ENCODE measurements around the gene KRTAP1-4.
"Not testable (repeated sequence)": the region's sequence is repeated elsewhere in the genome, so short reads cannot be mapped to it uniquely, and the experiment has no call there.

Gene KRTAP1-4

DNA sequence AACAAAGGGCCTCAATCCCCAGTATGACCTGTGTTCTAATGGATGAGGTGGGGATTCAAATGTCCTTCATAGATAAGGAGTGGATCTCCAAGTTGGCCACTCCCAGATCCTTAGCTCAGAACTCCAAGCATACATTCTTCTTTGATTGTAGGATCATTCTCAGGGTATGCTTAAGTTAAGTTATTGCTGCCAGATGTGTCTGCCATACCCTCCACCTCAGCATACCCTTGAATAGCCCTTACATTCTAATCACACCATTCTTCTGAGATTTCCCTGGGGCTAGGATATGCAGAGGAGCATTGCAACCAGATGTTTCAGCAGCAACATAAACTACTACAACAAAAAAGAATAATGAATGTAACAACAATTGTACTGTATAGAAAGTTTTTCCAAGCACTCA lies 37.3 kb upstream of the KRTAP1-4 start:
- Histone ChIP-seq H3K4me3 (ENCODE audit: low read depth, low read length) (no peak overlapping the region), H3K9me3 (ENCODE audit: severe bottlenecking) (no peaks in the 10 kb centered on the region), H3K27ac (no peak overlapping the region), H3K36me3 (no peaks in the 10 kb centered on the region), H3K27me3 (ENCODE audit: insufficient read depth, low read depth, severe bottlenecking) (no peaks in the 10 kb centered on the region)
- DNase-seq: no peak
- TF ChIP-seq, protein P1, sequence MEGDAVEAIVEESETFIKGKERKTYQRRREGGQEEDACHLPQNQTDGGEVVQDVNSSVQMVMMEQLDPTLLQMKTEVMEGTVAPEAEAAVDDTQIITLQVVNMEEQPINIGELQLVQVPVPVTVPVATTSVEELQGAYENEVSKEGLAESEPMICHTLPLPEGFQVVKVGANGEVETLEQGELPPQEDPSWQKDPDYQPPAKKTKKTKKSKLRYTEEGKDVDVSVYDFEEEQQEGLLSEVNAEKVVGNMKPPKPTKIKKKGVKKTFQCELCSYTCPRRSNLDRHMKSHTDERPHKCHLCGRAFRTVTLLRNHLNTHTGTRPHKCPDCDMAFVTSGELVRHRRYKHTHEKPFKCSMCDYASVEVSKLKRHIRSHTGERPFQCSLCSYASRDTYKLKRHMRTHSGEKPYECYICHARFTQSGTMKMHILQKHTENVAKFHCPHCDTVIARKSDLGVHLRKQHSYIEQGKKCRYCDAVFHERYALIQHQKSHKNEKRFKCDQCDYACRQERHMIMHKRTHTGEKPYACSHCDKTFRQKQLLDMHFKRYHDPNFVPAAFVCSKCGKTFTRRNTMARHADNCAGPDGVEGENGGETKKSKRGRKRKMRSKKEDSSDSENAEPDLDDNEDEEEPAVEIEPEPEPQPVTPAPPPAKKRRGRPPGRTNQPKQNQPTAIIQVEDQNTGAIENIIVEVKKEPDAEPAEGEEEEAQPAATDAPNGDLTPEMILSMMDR (IDR thresholded peaks at IDR 0.05; ENCODE audit: low read depth, low read length): no peak

DNA sequence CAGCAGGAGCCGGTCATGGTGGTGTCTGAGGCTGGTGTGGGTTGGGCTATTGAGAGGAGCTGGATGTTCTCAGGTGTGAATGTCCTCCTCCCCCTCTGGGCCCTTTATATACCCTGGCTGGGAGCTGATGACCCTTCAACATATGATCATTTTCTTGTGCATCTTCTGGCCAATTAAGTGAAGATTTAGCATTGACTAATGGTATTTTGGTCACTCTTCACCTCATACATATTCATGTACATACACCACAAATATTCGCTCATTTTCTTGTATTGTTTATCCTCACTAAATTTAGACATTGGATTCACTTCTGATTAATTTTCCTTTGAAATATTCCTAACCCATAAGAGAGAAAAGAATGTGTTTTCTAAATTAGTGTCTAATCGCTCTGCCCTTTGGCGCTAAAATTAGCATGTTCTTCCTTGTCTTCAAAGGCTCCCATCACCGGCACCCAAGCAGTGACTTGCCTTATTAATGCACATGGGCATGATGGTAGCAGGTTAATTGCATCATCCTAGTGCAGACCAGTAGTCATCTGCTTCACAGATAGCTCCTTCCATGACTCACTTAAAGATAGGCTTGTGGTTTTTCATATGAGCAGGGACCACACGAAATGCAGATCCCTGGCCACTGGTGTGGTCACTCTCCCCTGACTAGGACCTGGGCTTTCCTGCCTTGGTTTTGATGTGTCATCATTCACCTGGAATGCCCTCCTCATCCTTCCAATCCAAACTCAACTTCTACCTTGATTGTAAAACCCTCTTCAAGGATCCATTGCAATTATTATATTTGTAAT lies 36.0 kb upstream of the KRTAP1-4 start, which contains the start of gene KRTAP2-4:
Gene KRTAP2-4 (minus strand): TSS at position 51 of the 796 bp plus-strand sequence. CDS start 34 bp downstream, at position 17.
- TF ChIP-seq, protein P1 (IDR thresholded peaks at IDR 0.05; ENCODE audit: low read depth, low read length): no peak
- no peak within 1 kb of the TSS for H3K4me3 ChIP-seq (ENCODE audit: low read depth, low read length)
- H3K27me3 ChIP-seq (ENCODE audit: insufficient read depth, low read depth, severe bottlenecking): no peaks in the 10 kb centered on the region
- no peak for DNase-seq
- H3K9me3 ChIP-seq (ENCODE audit: severe bottlenecking): no peaks in the 10 kb centered on the region
- no peaks in the 10 kb centered on the region for H3K36me3 ChIP-seq
- no peak within 1 kb of the TSS for H3K27ac ChIP-seq

DNA sequence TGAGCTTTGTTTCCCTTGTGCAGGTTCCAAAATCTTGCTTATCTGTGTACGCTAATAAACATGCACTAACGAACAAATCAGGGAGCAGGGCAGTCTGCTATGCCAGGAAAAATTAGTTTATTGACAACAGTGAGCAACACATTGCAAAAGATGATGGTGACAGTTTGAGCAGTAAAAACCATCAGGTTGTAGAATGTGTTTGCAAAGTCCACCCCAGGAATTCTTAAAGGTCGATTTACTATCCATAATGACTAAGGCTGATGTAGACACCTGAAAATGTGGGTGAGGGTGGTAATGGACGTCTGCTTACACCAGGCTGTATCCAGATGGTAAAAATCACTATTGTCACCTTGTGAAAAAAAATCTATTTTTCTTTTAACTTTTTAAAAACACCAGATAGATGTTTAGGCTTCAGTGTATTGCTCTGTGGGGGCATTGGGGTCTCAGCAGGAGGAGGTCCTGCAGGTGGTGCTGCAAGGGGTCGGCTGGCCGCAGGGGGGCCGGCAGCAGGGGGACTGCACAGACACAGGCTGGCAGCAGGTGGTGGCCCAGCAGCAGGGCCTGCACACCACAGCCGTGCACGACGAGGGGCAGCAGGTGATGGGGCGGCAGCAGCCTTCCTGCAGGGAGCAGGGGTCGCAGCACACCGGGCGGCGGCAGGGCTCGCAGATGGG lies 35.2 kb upstream of the KRTAP1-4 start:
- not testable (repeated sequence) for H3K4me3 ChIP-seq (ENCODE audit: low read depth, low read length); H3K9me3 ChIP-seq (ENCODE audit: severe bottlenecking); H3K27me3 ChIP-seq (ENCODE audit: insufficient read depth, low read depth, severe bottlenecking); H3K36me3 ChIP-seq; DNase-seq; H3K27ac ChIP-seq

DNA sequence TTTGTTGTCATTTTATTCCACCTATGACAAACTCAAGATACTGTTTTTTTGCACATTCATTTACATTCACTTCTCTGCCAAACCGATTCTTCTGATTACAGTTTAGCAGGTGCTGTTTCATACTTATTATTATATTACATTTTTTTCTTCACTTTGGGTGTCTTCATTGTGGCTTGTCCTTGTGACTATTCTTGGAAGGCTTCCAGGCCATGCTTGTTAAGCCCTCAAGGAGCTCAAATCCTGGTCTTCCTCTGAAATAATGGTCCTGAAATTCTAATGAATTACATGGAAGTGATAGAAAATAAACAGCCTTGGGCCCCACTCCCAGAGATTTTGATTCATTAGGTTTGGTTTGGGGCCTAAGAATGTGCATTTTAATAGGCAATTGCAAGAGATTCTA lies 34.3 kb upstream of the KRTAP1-4 start:
- H3K9me3 ChIP-seq (ENCODE audit: severe bottlenecking): no peaks in the 10 kb centered on the region
- no peaks in the 10 kb centered on the region for H3K27me3 ChIP-seq (ENCODE audit: insufficient read depth, low read depth, severe bottlenecking)
- H3K4me3 ChIP-seq (ENCODE audit: low read depth, low read length): no peak overlapping the region
- TF ChIP-seq, protein P1 (IDR thresholded peaks at IDR 0.05; ENCODE audit: low read depth, low read length): no peak
- DNase-seq: no peak
- H3K27ac ChIP-seq: no peak overlapping the region
- H3K36me3 ChIP-seq: no peaks in the 10 kb centered on the region

DNA sequence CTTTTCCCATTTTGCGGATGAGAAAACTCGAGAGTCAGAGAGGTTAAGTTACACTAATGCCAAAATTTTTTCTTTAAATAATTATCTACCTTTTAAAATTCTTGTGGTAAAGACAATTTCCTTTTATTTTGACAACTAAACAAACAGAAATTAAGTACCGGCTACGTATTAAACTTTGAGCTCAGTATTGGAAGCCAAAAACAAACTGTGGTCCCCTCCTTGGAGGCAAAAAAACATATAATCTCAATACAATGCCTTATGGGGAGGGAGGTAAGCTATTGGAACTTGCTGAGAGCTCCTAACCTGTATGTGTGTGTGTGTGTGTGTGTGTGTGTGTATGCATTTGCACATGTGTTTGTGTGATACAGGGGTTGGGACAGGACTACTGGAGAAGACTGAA lies 33.5 kb upstream of the KRTAP1-4 start:
- TF ChIP-seq, protein P1 (IDR thresholded peaks at IDR 0.05; ENCODE audit: low read depth, low read length): no peak
- DNase-seq: no peak

DNA sequence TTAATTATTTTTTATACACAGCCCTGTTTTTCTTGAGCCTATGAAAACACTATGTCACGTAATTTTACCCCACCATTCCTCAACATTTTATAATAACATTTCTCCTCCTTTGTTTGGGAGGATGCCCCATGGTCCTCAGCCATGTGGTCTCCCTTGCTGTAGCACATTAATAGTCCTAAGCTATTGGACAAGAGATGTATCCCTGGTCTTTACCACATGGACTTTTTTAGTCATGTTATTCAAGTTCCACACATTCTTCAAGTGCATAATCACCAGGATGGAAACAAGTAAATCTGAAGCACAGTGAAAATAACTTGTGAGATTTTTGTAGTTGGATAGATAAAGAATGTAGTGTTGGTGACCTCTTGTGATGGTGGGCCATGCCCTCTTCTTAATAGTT lies 32.0 kb upstream of the KRTAP1-4 start:
- DNase-seq: no peak
- Histone ChIP-seq H3K27ac (no peak overlapping the region), H3K27me3 (ENCODE audit: insufficient read depth, low read depth, severe bottlenecking) (no peaks in the 10 kb centered on the region), H3K4me3 (ENCODE audit: low read depth, low read length) (no peak overlapping the region), H3K36me3 (no peaks in the 10 kb centered on the region), H3K9me3 (ENCODE audit: severe bottlenecking) (peaks cover 5% of the 10 kb centered on the region)
- TF ChIP-seq, protein P1 (IDR thresholded peaks at IDR 0.05; ENCODE audit: low read depth, low read length): no peak

More for the DNA sequence above, 33.5 kb upstream of the KRTAP1-4 start:
- H3K4me3 ChIP-seq (ENCODE audit: low read depth, low read length): no peak overlapping the region
- no peaks in the 10 kb centered on the region for H3K36me3 ChIP-seq
- H3K9me3 ChIP-seq (ENCODE audit: severe bottlenecking): no peaks in the 10 kb centered on the region
- no peaks in the 10 kb centered on the region for H3K27me3 ChIP-seq (ENCODE audit: insufficient read depth, low read depth, severe bottlenecking)
- no peak overlapping the region for H3K27ac ChIP-seq

Measured in WERI-Rb-1 (cell line).